CD4-positive, alpha-beta T cell treated with Interleukin-6 for 4 hours (primary cell): ENCODE measurements around the gene TENT5D.
"Not testable (repeated sequence)": the region's sequence is repeated elsewhere in the genome, so short reads cannot be mapped to it uniquely, and the experiment has no call there.

Experiments
- DNase-seq: peaks from one replicate; pipeline ENCODE4 v3.0.0-alpha.2; 2020; ENCODE audit warnings: mixed read lengths

TENT5D gene

DNA sequence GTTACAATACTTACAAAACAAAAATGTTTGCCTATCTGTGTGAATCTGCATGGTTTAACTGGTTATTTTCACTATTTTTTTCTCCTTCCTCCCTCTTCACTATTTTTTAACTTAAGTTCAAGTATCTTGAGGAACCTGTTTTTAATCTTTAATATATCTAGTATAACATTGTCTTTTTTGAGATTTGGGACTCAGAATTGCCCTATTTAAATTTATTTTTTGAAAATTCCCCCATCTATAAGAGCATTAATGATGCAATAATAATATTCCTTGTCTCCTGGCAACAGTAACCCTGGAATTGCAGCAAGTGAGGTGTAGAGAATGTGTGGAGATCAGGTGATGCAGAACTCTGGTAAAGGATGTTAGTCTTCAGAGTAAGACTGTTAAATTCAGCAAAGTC is at the start of gene TENT5D:
TENT5D (plus strand) TSS at position 301 of the 400 bp plus-strand sequence. CDS start 22,093 bp downstream, outside the sequence.
- DNase-seq = no peak

DNA sequence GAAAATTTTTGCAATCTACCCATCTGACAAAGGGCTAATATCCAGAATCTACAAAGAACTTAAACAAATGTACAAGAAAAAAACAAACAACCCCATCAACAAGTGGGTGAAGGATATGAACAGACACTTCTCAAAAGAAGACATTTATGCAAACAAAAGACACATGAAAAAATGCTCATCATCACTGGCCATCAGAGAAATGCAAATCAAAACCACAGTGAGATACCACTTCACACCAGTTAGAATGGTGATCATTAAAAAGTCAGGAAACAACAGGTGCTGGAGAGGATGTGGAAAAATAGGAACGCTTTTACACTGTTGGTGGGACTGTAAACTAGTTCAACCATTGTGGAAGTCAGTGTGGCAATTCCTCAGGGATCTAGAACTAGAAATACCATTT is 34.6 kb upstream of the TENT5D start:
- DNase-seq = not testable (repeated sequence)

DNA sequence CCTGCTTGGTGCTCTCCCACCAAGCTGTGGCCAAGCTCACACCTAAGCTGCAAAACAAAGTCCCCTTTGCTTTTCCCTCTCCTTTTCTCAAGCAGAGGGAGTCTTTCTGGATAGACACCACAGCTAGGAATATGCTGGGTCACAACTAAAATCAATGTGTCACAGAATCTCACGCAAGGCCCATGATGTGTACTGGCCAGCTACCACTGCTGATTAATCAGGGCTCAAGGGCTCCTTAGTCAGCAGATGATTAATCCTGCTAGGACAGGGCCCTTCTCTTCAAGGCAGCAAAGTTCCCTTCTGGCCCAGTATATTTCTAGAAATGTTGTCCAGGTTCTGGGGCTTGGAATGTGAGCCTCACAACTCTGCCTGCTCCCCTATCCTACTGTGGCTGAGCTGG is 32.0 kb upstream of the TENT5D start:
- no peak for DNase-seq

DNA sequence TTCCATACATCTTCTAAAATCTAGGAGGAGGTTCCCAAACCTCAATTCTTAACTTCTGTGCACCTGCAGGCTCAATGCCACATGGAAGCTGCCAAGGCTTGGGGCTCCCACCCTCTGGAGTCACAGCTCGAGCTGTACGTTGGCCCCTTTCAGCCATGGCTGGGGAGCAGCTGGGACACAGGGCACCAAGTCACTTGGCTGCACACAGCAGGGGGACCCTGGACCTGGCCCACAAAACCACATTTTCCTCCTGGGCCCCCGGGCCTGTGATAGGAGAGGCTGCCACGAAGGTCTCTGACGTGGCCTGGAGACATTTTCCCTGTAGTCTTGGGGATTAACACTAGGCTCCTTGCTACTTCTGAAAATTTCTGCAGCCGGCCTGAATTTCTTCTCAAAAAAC is 8.2 kb upstream of the TENT5D start:
- DNase-seq = no peak

DNA sequence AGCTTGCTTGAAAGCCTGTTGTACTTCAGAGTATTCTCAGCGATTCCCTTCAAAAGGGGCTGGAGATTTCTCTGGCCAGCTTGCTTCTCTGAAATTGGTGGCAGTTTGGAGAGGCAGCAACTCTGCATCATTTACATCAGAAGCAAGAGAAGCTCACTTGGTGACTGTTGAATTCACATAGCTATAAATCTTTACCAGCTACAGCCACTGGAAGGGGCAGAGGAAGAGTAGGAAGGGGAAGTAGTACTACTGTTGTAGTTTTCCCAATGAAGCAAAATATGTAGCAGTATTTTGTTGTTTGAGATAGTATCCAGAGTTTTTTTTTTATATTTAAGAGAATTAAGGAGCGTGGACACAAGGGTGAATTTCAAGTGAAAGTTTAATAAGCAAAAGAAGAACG is 2.8 kb downstream of the TENT5D start:
- DNase-seq = no peak

- no peak for DNase-seq
These were observed 3.5 kb downstream of the TENT5D start for GRCh38 chrX:80423744-80424143.

DNA sequence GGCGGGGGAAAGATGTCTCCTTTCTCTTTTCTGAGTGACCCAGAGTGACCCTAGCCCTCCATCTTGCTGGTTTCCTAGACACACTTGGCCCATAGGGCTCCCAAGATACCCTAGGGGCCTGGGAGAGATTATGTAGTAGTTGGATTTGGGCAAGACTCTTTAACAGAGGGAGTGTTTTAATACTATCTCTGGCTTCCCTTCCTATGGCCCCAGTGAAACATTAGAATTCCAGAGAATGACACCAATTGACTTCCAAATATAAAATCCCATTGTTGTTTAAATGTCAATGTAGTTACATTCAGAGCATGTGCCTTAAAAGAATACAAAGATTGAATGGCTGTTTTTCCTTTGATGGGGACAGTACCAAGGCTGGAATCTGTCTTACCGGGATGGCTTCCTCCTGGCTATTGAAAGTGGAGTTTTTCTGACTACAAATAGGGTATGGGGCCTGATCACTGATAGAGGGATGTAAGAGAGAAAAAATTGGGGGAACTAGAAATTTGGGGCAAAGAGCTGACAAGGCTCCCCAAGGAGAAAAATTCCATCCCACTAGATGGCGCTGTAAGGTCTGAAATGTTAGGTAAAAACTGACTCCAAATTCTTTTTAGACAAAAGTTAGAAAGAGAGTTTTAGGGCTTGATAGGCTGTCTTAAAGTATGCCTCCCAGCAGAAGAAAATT is 10.7 kb downstream of the TENT5D start:
- no peak for DNase-seq

DNA sequence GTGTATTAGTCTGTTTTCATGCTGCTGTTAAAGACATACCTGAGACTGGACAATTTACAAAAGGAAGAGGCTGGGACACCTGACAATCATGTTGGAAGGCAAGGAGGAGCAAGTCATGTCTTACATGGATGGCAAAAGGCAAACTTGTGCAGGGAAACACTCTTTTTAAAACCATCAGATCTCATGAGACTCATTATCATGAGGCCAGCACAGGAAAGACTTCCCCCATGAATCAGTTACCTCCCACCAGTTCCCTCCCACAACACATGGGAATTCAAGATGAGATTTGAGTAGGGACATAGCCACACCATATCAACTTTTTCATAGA is 11.2 kb downstream of the TENT5D start:
- no peak for DNase-seq

GRCh38 chrX:80432441-80432840 is 12.2 kb downstream of the TENT5D start:
- DNase-seq = no peak

- DNase-seq = no peak
These were observed 12.6 kb downstream of the TENT5D start for GRCh38 chrX:80432863-80433262.

GRCh38 chrX:80468166-80468565 is 47.9 kb downstream of the TENT5D start:
- not testable (repeated sequence) for DNase-seq

- no peak for DNase-seq
These were observed 51.3 kb downstream of the TENT5D start for GRCh38 chrX:80471582-80471981.

DNA sequence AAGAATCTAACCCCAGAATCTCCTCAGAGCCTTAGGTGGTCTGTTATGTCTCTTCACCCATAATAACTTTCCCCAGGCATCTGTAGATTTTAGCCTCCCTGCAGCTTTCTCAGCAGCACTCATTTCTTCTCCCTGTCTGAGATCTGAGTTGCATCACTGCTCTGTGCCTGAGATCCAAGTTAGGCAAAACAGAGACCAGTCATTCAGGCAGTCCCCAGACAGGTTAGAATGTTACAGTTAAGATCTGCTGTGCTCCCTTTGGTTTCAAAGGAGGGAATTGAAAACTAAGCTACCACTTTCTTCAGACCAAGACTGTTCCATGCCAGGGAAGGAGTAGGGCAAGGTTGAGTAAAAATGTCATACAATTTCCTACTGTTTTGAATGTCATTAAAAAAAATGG is 65.3 kb downstream of the TENT5D start:
- no peak for DNase-seq

GRCh38 chrX:80486299-80486698 is 66.1 kb downstream of the TENT5D start:
- no peak for DNase-seq

- no peak for DNase-seq
These were observed 68.9 kb downstream of the TENT5D start for GRCh38 chrX:80489166-80489565.
